Suprapubic skin (tissue), 4 donors: Measurements from ENCODE around the gene NEDD9. TPM values are rescaled to one million over a fixed set of nuclear protein-coding genes. Genes with fewer than 3 reads are reported as not detected.

Experiments
- DNase-seq, 2 donors: peaks; one replicate each; pipeline ENCODE4 v3.0.0-alpha.2; 2019; ENCODE audit warnings: low spot score in 2 of 2
- H3K27ac ChIP-seq: fragments of 200-600 bp; sonication (generic); one replicate; pipeline ENCODE4 v1.5.1; 2019
- H3K27me3 ChIP-seq: fragments of 200-600 bp; sonication (generic); one replicate; pipeline ENCODE4 v1.5.1; 2019
- H3K36me3 ChIP-seq: fragments of 200-600 bp; sonication (generic); one replicate; pipeline ENCODE4 v1.5.1; 2019
- H3K4me1 ChIP-seq: fragments of 200-600 bp; sonication (generic); one replicate; pipeline ENCODE4 v1.5.1; 2019
- H3K4me3 ChIP-seq: fragments of 200-600 bp; sonication (generic); one replicate; pipeline ENCODE4 v1.5.1; 2019; ENCODE audit warnings: mild to moderate bottlenecking
- H3K9me3 ChIP-seq: fragments of 200-600 bp; sonication (generic); one replicate; pipeline ENCODE4 v1.5.1; 2019
- EP300 ChIP-seq: sonication (generic); formaldehyde crosslinking; IDR thresholded peaks from one replicate; pipeline ENCODE4 v1.6.1; 2017; ENCODE audit warnings: antibody characterized with exemption
- POLR2A ChIP-seq, 2 donors: fragments of 450-650 bp; IDR thresholded peaks; one replicate each; pipeline ENCODE4 v1.6.1; 2017; ENCODE audit warnings: antibody characterized with exemption in 2 of 2, mild to moderate bottlenecking in 2 of 2, moderate library complexity in 2 of 2
- POLR2AphosphoS5 ChIP-seq, 3 donors: sonication (generic); formaldehyde crosslinking; IDR thresholded peaks; one replicate each; pipeline ENCODE4 v1.6.1; 2017; ENCODE audit warnings: antibody characterized with exemption in 3 of 3
- whole genome bisulfite sequencing: methylation state at CpG from one replicate; pipeline ENCODE4 v1.1.5; 2018; 5-methylcytosine and 5-hydroxymethylcytosine counted together
- total RNA-seq, 4 donors: library from RNA; depleted of rRNA; stranded (reverse); fragments of >200 nt; gene quantifications; one replicate each; pipeline ENCODE4 v1.1.0, GENCODE V29; 2016
- TF ChIP-seq, protein P1 (sequence below), 2 donors: fragments of 200-600 bp in 1 of 2; fragments of 450-650 bp in 1 of 2; sonication (generic) in 1 of 2; IDR thresholded peaks; one replicate each; pipeline ENCODE4 v1.5.1; 2016 to 2019; ENCODE audit warnings: antibody characterized with exemption in 2 of 2, mild to moderate bottlenecking in 1 of 2, moderate library complexity in 1 of 2

The NEDD9 gene
- total RNA-seq, 4 donors from 2014 or later = 18.3 to 29.8 (median 22.4) TPM

DNA sequence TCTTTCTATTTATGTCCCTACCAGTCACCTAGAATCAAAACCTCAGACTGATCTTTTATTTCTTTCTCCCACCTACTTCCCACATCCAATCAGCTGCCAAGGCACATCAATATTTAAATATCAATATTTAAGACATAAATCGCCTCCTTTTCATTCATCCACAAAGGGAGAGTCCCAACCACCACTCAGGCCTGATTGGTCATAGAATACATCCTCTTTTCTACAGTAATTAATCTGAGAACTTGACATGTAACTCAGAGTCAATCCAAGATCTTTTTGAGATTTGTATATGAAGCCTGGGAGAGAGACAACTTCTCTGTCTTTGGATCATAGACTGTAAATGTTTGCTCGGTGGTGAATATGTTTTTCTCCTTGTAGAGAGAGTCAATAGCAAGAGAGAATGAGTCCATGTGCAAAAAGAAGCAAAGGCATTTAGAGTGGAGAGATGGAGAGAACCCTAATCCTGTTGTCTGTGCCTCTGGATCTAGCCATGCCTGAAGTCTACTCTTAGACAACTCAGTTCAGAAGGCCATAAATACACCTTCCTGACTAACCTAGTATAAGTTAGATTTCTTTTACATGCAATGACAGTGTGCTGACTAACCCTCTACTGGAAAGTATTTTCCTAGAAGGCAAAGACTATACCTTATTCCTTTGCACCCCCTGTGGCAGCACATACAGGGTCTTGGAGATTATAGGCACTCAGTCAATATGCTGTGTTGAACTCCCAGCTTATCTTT lies 12.1 kb upstream of the NEDD9 start:
- Histone ChIP-seq H3K27me3 (no peaks in the 10 kb centered on the region), H3K9me3 (no peaks in the 10 kb centered on the region), H3K27ac (no peak overlapping the region), H3K4me3 (no peak overlapping the region), H3K4me1 (peaks cover 24% of the 10 kb centered on the region), H3K36me3 (no peaks in the 10 kb centered on the region)
- WGBS = 46% methylated on average over 2 of the region's 2 CpGs
- no peak for DNase-seq
- TF ChIP-seq EP300 (no peak), POLR2A (IDR thresholded peaks at IDR 0.05) (no peak), POLR2AphosphoS5 (IDR thresholded peaks at IDR 0.05) (no peak)
- TF ChIP-seq, protein P1, sequence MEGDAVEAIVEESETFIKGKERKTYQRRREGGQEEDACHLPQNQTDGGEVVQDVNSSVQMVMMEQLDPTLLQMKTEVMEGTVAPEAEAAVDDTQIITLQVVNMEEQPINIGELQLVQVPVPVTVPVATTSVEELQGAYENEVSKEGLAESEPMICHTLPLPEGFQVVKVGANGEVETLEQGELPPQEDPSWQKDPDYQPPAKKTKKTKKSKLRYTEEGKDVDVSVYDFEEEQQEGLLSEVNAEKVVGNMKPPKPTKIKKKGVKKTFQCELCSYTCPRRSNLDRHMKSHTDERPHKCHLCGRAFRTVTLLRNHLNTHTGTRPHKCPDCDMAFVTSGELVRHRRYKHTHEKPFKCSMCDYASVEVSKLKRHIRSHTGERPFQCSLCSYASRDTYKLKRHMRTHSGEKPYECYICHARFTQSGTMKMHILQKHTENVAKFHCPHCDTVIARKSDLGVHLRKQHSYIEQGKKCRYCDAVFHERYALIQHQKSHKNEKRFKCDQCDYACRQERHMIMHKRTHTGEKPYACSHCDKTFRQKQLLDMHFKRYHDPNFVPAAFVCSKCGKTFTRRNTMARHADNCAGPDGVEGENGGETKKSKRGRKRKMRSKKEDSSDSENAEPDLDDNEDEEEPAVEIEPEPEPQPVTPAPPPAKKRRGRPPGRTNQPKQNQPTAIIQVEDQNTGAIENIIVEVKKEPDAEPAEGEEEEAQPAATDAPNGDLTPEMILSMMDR (IDR thresholded peaks at IDR 0.05) = no peak

DNA sequence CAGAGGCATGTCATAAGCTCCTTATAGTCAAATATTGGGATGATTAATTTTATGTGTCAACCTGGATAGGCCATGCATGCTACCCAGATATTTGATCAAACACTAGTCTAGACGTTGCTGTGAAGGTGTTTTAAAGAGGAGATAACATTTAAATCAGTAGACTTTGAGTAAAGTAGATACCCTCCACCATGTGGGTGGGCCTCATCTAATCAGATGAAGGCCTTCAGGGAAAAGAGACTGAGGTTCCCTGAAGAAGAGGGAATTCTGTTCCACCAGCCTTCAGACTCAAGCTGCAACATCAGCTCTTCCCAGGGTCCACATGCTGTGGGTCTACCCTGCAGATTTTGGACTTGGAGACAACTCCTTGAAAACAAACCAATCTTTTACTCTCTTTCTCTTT lies 11.4 kb upstream of the NEDD9 start:
- no peak overlapping the region for H3K27ac ChIP-seq
- peaks cover 24% of the 10 kb centered on the region for H3K4me1 ChIP-seq
- no peaks in the 10 kb centered on the region for H3K27me3 ChIP-seq
- no peaks in the 10 kb centered on the region for H3K36me3 ChIP-seq
- no peak overlapping the region for H3K4me3 ChIP-seq
- TF ChIP-seq POLR2AphosphoS5 (IDR thresholded peaks at IDR 0.05) = no peak
- TF ChIP-seq EP300 = no peak
- TF ChIP-seq, protein P1 (IDR thresholded peaks at IDR 0.05) = no peak
- TF ChIP-seq POLR2A (IDR thresholded peaks at IDR 0.05) = no peak
- no peak for DNase-seq
- no peaks in the 10 kb centered on the region for H3K9me3 ChIP-seq
- 95% methylated on average over 1 of the region's 1 CpG for WGBS

DNA sequence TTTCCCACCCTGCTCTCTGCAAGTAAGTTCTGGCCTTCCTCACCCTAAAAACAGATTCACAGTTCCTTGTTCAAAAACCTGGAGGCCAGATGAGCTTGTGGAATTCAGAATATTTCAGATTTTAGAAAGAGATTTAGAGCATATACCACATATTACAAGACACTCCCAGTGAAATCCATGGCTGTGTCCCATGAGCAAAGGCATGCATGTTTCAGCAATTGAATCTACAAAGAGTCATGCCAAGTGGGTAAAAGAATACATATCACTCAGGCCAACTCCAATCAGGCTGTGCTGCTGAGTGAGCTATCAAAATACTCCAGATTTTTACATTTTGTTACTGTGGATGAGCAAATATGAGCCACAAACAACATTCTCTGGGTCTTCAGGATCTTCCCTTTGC lies 10.2 kb upstream of the NEDD9 start:
- peaks cover 24% of the 10 kb centered on the region for H3K4me1 ChIP-seq
- H3K36me3 ChIP-seq = no peaks in the 10 kb centered on the region
- no peak overlapping the region for H3K27ac ChIP-seq
- H3K27me3 ChIP-seq = no peaks in the 10 kb centered on the region
- no peak for DNase-seq
- TF ChIP-seq, protein P1 (IDR thresholded peaks at IDR 0.05) = no peak
- TF ChIP-seq EP300 (no peak), POLR2AphosphoS5 (IDR thresholded peaks at IDR 0.05) (no peak), POLR2A (IDR thresholded peaks at IDR 0.05) (no peak)
- no peak overlapping the region for H3K4me3 ChIP-seq
- H3K9me3 ChIP-seq = no peaks in the 10 kb centered on the region

DNA sequence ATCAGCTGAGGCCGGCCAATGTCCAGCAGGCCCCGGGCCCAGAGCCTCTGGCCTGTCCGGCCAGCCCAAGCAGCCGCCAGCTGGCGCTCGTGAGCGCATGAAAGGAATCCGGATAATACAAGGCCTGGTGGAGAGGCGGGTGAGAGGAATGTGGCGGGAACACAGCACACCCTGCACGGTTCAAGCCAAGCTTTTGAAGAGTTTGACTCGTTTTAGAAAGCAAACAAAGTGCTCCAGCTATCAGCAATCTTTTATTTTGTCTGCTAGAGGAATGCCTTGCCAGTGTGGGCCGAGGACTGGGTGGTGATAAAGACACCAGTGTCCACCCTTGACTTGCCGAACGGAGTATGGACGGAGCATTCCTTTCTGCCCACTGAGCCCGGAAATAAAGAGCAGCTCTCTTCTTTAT lies 9.3 kb upstream of the NEDD9 start:
- H3K27me3 ChIP-seq = no peaks in the 10 kb centered on the region
- no peaks in the 10 kb centered on the region for H3K36me3 ChIP-seq
- no peaks in the 10 kb centered on the region for H3K9me3 ChIP-seq
- 48% methylated on average over 17 of the region's 17 CpGs for WGBS
- H3K4me3 ChIP-seq = no peak overlapping the region
- peaks cover 24% of the 10 kb centered on the region for H3K4me1 ChIP-seq
- TF ChIP-seq EP300 = no peak
- TF ChIP-seq, protein P1 (IDR thresholded peaks at IDR 0.05) = peak in 1 of 2 donors; percentile 42
- H3K27ac ChIP-seq = no peak overlapping the region
- DNase-seq = peak in 1 of 2 donors; percentile 83

DNA sequence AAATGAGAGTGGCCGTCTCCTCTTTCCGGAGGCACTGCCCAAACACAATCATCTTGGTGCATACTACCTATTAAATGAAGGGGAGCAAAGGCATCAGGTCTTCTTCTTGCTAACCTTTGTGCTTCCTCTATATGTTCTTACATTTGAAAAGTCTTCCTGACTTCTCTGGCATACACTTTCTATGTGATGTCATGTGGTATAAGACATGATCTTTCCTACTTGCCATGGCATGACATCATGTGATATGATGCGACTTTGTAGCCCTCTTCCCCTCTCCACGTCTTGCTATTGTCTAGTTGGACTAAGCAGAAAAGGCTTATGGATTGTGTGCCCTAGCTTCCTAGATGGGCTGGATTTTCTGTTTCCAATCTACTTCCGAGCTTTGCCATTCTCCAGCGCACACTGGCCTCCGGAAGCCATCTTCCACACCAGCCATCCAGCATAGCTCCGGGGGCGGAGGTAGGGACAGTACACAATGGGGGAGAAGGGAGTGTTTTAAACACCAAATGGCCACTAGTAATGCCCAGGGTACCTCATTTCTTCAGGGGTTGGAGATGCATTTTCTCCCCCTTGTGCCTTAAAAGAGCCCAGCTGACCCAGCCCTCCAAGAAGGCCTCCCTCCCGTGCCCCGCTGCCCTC lies 8.8 kb upstream of the NEDD9 start:
- H3K27ac ChIP-seq = no peak overlapping the region
- no peaks in the 10 kb centered on the region for H3K27me3 ChIP-seq
- H3K4me3 ChIP-seq = no peak overlapping the region
- 87% methylated on average over 11 of the region's 11 CpGs for WGBS
- H3K9me3 ChIP-seq = no peaks in the 10 kb centered on the region
- no peak for DNase-seq
- peaks cover 29% of the 10 kb centered on the region for H3K4me1 ChIP-seq
- no peaks in the 10 kb centered on the region for H3K36me3 ChIP-seq
- no peak for TF ChIP-seq EP300
- TF ChIP-seq, protein P1 (IDR thresholded peaks at IDR 0.05) = no peak
- no peak for TF ChIP-seq POLR2A (IDR thresholded peaks at IDR 0.05)
- no peak for TF ChIP-seq POLR2AphosphoS5 (IDR thresholded peaks at IDR 0.05)
